Measurements from ENCODE around the gene SIPA1L2.

The SIPA1L2 gene

GRCh38 chr1:232650418-232650817 lies 20.5 kb upstream of the SIPA1L2 start:
- FAIRE-seq: no peak
- DNase-seq (ENCODE audit: low spot score): no peak

DNA sequence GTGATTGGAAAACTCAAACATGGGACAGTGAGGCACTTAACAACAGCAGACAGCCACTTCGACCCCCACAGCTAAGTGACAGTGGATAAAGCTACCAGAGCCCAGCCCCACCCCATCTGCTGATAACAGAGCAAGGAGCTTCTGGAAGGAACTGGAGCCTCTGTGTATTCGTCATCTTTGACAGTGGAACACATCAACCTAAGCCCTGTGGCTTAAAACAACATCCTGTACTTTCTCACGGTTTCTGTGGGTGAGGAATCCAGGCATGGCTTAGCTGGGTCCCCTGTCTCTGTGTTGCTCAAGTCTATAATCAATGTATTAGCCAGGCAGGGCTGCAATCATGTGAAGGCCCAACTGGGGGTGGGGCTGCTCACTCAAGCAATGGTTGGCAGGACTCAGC lies 18.4 kb upstream of the SIPA1L2 start:
- DNase-seq (ENCODE audit: low spot score) (no peak), FAIRE-seq (no peak)

DNA sequence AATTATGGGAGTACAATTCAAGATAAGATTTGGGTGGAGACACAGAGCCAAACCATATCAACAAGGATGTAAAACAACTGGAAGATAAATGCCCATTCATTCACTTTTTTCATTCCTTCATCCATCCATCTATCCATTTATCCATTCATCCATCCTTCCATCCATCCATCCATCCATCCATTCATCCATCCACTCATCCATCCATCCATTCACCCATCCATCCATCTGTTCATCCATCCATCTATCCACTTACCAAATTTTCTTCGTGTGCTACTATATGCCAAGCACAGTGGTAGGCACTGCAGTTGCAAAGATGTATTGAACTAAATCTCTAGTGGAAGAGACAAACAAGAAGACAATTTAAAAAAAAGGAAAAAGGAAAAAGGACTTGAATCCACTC lies 14.3 kb upstream of the SIPA1L2 start:
- no peak for FAIRE-seq

GRCh38 chr1:232643251-232643650 lies 13.3 kb upstream of the SIPA1L2 start:
- DNase-seq (ENCODE audit: low spot score) (no peak), FAIRE-seq (no peak)

More for the DNA sequence above, 14.3 kb upstream of the SIPA1L2 start:
- DNase-seq (ENCODE audit: low spot score): no peak

- DNase-seq (ENCODE audit: low spot score): no peak
Measured at GRCh38 chr1:232641507-232641906, 11.6 kb upstream of the SIPA1L2 start.

GRCh38 chr1:232636799-232637198 lies 6.9 kb upstream of the SIPA1L2 start:
- DNase-seq (ENCODE audit: low spot score): no peak
- no peak for FAIRE-seq

More at GRCh38 chr1:232641507-232641906, 11.6 kb upstream of the SIPA1L2 start:
- no peak for FAIRE-seq

DNA sequence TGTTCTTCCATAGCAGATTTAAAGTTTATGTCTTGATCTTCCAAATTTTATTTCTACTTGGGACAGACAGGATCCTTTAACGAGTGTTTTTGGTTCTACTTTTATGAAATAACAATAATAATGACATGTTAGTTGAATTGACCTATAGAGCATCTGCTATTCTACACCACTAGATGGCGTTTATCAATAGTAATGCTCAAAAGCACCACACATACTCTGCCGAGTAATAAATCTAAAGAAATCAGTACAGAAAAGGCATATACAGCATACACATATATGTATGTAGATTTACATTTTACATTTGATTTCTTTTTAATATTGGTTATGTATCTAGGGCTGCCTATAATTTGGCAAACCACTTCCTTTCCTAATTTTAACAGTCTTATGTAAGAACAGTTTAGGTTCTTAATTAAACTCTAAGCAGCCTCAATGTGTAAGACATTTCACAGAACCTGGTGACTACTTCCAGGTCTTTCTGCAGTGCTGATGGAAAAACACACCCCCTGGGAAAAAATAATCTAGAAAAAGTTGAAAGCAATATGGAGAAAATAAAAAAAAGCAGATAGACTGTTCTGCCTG lies 5.9 kb upstream of the SIPA1L2 start:
- DNase-seq (ENCODE audit: low spot score) (peak; percentile 35), FAIRE-seq (no peak)

GRCh38 chr1:232635279-232635678 lies 5.3 kb upstream of the SIPA1L2 start:
- DNase-seq (ENCODE audit: low spot score): no peak
- no peak for FAIRE-seq

DNA sequence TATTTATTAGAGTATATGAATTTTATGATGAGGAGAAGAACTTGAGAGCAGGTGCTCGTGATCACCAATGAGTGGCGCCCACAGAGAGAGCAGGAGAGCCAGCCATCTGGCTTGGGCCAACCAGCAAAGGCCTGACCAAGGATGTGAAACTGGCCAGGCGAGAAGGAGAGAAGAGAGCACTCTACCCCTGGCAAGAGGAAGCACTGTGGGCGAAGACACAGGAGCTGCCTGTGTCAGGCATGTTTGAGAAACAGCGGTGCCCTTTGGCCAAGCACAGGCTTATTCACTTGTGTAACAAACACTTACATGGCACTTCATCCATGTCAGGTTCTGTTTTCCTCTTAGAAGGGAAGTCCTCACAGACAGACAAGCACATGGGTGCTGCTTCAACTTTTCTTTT lies 4.2 kb upstream of the SIPA1L2 start:
- FAIRE-seq: no peak
- no peak for DNase-seq (ENCODE audit: low spot score)

- FAIRE-seq (no peak), DNase-seq (ENCODE audit: low spot score) (no peak)
Measured at GRCh38 chr1:232630894-232631195, 912 bp upstream of the SIPA1L2 start.

GRCh38 chr1:232629250-232630046 lies 485 bp downstream of the SIPA1L2 start:
- no peak for FAIRE-seq
- no peak for DNase-seq (ENCODE audit: low spot score)

DNA sequence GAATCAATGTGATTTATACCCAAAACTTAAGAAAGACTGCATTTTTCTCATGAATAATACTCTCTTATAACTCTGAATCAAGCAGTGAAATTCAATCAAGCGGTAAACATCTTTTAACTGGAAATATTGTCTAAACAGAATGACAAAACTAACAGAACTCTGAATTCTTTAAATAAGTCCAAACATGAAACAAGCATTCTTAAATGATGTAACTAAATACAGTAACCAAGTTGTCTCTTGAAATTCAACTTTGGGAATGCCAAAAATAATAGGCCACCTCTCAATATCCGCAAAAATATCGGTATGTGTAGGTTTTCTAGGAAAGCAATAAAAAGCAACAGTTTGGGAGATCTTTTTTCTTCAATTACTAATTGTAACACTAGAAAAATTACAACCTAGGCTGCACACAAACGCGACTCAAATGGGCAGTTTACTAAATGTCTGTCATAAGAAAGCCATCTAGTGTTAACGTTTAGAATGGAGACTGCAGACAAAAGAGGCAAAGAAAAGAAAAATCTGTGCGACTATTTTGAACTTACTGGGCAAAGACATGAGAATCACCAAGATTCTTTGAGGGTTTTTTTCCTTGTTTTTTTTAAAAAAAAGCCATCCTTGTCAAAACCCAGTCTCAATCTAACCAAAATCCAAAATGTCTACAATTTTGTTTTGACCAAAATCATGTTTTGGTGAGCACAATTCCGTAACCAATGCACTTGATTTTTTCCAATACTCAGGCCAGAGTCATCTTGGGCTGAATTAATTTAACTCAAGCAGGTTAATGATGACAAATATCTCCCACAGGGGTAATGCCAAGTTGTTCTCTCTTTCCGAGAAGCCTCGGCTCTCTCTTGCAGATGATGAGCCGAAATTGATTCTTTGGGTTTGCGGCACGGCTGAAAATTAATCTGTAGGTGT lies 1.3 kb downstream of the SIPA1L2 start:
- DNase-seq (ENCODE audit: low spot score) (no peak), FAIRE-seq (no peak)

GRCh38 chr1:232627645-232628334 lies 2.1 kb downstream of the SIPA1L2 start:
- FAIRE-seq: no peak

GRCh38 chr1:232627171-232627570 lies 2.8 kb downstream of the SIPA1L2 start:
- DNase-seq (ENCODE audit: low spot score) (no peak), FAIRE-seq (no peak)

More at GRCh38 chr1:232627645-232628334, 2.1 kb downstream of the SIPA1L2 start:
- peak; percentile 20 for DNase-seq (ENCODE audit: low spot score)

DNA sequence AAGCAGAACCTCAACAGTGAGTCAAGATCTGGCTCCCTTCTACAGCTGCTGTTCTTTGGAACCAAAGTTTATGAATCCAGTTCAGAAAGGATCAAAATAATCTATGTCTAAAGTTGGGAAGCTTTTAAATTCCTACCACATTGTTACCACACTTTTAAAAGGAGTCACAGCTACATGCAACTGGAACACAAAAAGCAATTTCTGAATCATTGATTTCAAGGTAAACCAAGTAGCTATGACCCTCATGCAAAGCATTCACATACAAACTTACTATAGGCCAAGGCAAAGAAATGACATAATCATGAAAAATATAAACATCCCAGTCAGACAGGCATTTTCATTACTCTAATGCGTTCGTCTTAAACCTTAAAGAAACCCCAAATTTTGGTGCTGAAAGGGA lies 3.5 kb downstream of the SIPA1L2 start:
- DNase-seq (ENCODE audit: low spot score): no peak
- FAIRE-seq: no peak

DNA sequence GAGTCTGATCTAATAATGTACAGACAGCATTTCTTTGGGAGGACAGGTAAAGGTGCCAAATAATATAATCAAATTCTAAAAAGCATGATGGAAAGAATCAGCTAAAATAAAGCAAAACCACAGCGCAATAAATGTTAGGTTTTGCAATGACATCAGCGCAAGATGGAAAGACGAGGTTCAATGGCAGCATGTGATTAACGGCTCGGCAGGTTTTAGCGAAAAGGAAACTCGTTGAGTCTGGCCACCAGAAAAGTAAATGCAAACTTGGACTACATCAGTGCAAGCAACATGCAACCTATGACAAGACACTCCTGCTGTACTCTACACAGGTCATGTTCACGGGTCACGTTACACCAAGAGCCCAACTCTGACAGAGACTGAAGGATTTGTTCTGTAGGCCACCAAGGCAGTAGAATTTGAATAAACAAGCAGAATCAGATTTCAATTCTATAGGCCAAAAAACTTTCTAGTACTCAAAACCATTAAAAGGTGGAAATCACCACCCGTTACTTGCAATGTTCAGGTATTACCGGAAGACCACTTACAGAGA lies 4.5 kb downstream of the SIPA1L2 start:
- no peak for DNase-seq (ENCODE audit: low spot score)
- no peak for FAIRE-seq

- FAIRE-seq: no peak
Measured at GRCh38 chr1:232624546-232625281, 5.2 kb downstream of the SIPA1L2 start.

GRCh38 chr1:232622981-232623380 lies 7.0 kb downstream of the SIPA1L2 start:
- DNase-seq (ENCODE audit: low spot score) (no peak), FAIRE-seq (no peak)

More at GRCh38 chr1:232624546-232625281, 5.2 kb downstream of the SIPA1L2 start:
- DNase-seq (ENCODE audit: low spot score): no peak

DNA sequence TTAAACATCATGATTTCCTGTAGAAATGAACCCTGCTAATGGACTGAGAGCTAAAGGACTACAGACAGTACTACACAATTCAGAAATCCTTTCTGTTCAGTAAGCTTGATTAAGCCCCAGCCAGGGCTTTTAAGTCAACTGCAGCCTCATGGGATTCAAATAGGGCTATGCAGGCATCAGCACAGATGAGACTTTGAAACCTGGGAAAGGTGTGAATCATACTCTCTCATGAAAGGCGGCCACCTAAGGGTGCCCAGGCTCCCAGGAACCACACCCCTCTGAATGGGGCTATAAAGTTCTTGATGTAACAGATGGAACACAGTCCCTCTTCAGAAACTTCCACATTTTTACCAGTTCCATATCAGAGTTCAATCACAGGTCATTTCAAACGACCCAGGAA lies 7.6 kb downstream of the SIPA1L2 start:
- FAIRE-seq (no peak), DNase-seq (ENCODE audit: low spot score) (no peak)

- FAIRE-seq (no peak), DNase-seq (ENCODE audit: low spot score) (no peak)
Measured at GRCh38 chr1:232621050-232621449, 8.9 kb downstream of the SIPA1L2 start.

All from urothelium cell line (cell line).